Measurements from ENCODE around the gene ERICH3. TPM values are rescaled to one million over a fixed set of nuclear protein-coding genes. Genes with fewer than 3 reads are reported as not detected.

Gene ERICH3, protein sequence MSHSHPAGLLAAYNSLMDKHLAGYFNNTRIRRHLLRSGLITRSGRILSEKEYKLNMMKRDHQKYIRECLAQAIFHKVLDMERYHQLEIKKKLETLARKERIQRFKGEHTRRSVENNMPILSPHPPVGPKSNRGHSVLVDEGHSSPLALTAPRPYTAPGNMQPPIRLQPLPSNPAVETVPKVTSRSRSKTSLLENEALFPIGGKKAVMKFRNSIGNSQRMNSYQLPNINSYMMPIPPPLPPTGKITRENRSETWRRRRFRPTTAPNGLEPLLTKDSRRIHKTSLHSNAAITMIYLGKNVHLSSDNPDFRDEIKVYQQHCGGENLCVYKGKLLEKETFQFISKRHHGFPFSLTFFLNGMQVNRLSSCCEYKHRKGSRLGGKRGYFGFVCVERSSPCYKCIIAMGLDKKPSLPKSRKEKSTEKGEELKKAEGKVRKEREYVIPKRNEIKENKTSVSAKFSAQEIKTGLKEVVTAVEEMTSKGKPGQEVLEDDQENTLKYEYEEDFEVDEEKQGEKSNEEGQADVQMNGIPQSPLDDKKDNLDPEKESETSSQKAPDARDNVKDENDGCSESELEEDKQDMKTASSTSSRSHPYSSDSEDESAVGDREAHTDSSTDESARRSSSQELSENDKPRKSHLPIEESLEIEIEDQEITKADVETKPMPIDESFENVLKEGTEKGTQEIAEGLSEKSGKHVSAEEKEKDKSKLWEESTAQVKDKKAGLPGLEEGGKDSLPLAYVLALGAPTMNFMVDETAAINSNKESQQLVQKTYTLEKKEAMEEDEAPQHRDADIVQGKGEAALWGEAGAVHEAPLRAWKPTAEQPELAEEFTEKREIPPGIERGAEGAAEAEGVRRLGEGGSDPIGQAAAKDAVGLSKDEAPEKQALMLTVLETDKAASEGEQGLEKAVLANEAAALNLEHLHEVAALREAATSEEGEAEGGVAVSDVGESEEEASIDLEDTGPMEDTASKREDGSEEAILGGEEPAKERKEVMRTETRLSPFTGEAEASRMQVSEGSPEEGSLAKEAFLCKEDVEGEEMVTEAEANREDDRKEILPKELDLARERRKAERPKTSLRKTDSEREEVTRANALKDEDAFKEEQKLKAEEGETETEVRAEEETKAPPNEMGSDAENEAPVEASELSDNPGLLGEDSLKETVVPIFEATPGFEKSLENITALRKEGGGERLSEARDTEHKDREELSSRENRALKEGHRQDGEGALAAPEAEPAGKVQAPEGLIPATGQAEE (N-terminal part only)
- 0.30 TPM for polyA plus RNA-seq (2012; ENCODE audit: missing spikeins)

DNA sequence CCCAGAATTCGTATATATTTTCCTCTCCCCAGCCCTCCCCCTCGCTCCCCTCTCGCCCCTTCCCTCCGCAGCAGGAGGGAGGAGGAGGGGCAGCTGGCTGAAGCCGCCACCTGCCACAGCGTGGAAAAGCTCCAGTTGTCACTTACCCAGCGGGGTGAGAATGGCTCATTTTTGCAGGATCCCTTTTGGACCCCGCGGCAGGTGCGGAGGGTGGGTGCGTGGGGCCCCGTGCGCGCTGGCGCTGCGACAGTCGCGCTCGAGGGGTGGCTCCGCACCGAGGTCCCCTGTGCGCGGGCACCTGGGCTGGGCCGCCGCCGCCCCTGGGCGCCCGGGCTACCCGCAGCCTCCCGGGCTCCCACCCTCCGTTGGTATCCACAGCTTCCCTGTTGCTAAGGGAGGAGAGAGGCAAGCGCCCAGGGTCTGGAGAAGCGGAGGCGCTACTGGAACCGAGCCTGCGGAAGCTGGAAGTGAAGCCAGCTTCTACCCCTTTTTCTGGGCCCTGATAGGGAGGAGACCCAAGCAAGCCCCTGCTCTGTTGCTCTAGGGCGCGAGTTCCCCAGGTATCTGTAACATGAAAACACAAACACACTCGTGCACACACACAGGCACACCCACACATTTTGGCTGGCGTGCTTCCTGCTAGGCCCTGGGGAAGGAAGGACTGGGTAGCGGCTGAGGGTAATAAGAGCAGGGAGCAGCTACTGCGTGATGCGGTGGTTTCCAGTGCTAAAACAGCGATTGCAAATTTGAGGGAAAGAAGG is at the start of gene ERICH3:
TSS of gene ERICH3 (minus strand) at position 442 of the 761 bp plus-strand sequence. CDS start at position 169, 273 bp downstream.
- peak; percentile 69 for FAIRE-seq
- DNase-seq (ENCODE audit: insufficient read length) = no peak
- no peak for TF ChIP-seq POLR2AphosphoS5 (IDR thresholded peaks at IDR 0.05; ENCODE audit: low read depth, low read length)
- no peak for TF ChIP-seq TAF1 (IDR thresholded peaks at IDR 0.05; ENCODE audit: borderline replicate concordance, low read depth, low read length)
- TF ChIP-seq POLR2A (IDR thresholded peaks at IDR 0.05; ENCODE audit: low read depth, low read length) = no peak

DNA sequence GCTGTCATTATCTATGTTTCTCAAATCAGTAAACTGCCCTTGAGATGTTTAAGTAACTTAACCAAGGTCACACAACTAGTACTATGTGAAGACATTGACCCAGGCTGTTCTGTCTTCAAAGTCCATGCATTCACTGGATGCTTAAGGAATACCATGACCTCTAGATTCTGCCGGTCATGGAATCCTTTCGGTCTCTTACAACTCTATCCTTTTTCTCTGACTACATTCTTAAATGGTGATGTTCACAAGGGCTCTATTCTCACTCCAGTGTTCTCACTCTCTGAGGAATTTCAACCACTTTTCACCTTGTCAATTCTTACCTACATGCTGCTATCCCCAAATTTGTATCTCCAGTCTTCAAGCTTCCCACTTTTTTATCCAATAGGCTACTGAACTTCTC is 44.0 kb upstream of the ERICH3 start:
- no peak for FAIRE-seq
- TF ChIP-seq POLR2A (IDR thresholded peaks at IDR 0.05; ENCODE audit: low read depth, low read length) (no peak), TAF1 (IDR thresholded peaks at IDR 0.05; ENCODE audit: borderline replicate concordance, low read depth, low read length) (no peak), POLR2AphosphoS5 (IDR thresholded peaks at IDR 0.05; ENCODE audit: low read depth, low read length) (no peak)
- no peak for DNase-seq (ENCODE audit: insufficient read length)

DNA sequence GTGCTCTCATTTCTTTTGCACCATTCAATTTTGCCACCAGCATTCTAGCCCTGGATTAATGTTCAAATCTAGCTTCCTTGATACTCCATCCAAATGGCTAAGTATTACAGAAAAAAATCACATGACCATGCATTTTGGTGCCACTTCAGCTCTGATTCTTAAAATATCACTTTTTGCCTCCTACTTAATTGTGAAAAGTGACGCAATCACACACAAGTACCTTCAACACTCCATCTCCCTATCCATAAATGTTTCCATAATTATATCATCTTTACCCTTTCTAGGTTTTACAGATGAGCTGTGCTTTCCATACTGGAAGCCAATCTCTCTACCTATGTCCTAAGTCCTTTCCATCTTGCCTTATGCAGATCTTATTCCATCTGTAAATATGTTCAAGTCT is 43.2 kb upstream of the ERICH3 start:
- FAIRE-seq (no peak), DNase-seq (ENCODE audit: insufficient read length) (no peak)
- TF ChIP-seq POLR2AphosphoS5 (IDR thresholded peaks at IDR 0.05; ENCODE audit: low read depth, low read length) = no peak
- no peak for TF ChIP-seq TAF1 (IDR thresholded peaks at IDR 0.05; ENCODE audit: borderline replicate concordance, low read depth, low read length)
- no peak for TF ChIP-seq POLR2A (IDR thresholded peaks at IDR 0.05; ENCODE audit: low read depth, low read length)

DNA sequence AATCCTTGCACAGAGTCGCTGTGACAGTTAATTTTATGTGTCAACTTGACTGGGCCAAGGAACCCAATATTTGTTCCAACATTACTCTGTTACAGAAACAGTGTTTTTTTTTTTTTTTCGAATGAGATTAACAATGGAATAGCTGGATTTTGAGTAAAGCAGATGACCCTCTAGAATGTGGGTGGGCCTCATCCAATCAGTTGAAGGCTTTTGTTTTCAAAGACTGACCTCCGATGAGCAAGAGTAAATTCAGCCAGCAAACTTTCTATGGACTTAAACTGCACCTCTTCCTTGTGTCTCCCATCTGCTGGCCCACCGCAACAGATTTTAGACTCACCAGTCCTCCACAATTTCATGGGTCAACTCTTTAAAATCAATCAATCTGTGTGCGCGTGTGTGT is 42.2 kb upstream of the ERICH3 start:
- TF ChIP-seq POLR2A (IDR thresholded peaks at IDR 0.05; ENCODE audit: low read depth, low read length) (no peak), POLR2AphosphoS5 (IDR thresholded peaks at IDR 0.05; ENCODE audit: low read depth, low read length) (no peak), TAF1 (IDR thresholded peaks at IDR 0.05; ENCODE audit: borderline replicate concordance, low read depth, low read length) (no peak)
- no peak for DNase-seq (ENCODE audit: insufficient read length)
- FAIRE-seq = no peak

DNA sequence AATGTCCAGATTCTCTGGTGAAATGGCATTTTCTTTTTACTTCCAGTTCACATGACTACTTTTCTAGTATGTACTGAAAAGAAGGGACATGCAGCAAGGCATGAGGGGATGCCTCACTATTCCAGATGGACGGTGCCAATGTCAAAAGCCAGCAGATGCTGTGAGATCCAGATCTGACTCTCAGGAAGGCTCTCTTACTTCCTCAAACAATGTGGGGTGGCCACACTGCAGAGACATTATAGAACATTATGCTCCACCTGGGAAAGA is 41.6 kb upstream of the ERICH3 start:
- FAIRE-seq = peak; percentile 82
- TF ChIP-seq TAF1 (IDR thresholded peaks at IDR 0.05; ENCODE audit: borderline replicate concordance, low read depth, low read length) (no peak), POLR2AphosphoS5 (IDR thresholded peaks at IDR 0.05; ENCODE audit: low read depth, low read length) (no peak), POLR2A (IDR thresholded peaks at IDR 0.05; ENCODE audit: low read depth, low read length) (no peak)
- no peak for DNase-seq (ENCODE audit: insufficient read length)

DNA sequence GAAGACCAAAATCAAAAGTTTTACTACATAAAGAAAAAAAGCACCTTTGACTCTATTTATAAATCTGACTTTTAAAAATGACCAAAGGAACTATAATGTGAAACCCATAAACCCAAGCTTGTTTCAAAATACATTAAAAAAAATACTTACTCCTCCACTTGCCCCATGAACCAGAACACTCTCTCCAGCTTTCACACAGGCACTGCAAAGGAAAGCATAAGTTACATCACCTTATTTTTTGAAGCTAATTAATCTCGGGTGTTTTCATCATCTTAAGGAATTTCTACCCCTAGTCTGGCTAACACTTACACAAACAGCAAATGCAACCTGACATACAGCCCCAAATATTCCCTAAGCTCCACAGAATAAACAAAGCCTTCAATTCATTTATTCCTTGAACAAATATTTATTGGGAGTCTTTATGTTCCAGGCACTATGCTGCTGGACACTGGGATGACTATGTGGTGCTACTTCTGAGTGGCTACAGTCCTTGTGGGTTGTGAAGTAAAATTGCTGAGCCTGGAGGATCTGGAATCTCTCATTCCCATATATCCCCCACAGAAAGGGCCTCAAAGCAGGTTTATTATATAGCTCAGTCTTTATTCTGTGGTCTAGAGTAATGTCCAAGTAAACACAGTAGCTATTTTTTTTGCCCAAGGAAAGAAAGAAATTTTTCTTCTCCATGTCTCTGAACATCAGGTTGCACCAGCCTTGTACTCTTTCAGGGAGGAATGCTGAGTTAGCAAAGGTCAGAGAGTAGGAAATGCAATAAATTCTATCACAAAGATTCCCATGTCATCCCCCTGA is 41.0 kb upstream of the ERICH3 start:
- DNase-seq (ENCODE audit: insufficient read length) (no peak), FAIRE-seq (no peak)
- no peak for TF ChIP-seq POLR2AphosphoS5 (IDR thresholded peaks at IDR 0.05; ENCODE audit: low read depth, low read length)

DNA sequence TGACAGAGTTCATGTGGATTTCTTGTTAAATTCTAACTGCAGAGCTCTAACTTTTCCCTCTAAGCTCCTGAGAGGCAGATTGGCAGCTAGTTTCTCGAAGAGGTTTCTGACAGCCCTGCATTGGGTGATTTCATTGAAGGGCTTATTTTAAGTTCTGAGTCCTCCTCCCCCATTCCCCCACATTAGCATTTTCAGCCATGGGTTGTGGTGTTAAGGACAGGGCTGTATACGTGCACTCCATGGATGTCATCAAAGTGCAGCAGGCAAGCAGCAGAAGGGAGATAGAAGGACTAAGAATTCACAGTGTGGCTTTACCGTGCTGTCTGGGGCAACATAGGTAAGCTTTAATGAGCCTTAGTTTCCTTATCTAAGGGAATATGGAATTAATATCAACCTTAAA is 40.3 kb upstream of the ERICH3 start:
- TF ChIP-seq POLR2AphosphoS5 (IDR thresholded peaks at IDR 0.05; ENCODE audit: low read depth, low read length) (no peak), POLR2A (IDR thresholded peaks at IDR 0.05; ENCODE audit: low read depth, low read length) (no peak), TAF1 (IDR thresholded peaks at IDR 0.05; ENCODE audit: borderline replicate concordance, low read depth, low read length) (no peak)

DNA sequence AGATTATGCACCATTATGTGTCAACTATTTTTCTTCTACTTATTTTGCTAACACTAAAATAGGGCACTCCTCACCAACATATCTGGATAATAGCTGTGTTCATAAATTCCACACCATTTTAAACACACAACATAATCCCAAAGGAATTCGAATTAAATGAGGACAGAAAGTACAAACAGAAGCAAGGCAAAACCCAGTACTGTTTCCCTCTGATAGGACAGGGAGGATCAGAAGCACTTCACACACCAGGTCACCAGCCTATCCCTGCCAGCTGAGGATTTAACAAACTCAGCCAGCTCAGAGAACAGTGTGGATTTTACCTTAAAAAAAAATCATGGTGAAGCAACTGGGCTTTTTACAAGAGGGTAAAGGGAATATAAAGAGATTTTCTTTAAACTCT is 39.3 kb upstream of the ERICH3 start:
- DNase-seq (ENCODE audit: insufficient read length) (no peak), FAIRE-seq (peak; percentile 57)
- TF ChIP-seq POLR2A (IDR thresholded peaks at IDR 0.05; ENCODE audit: low read depth, low read length) (no peak), TAF1 (IDR thresholded peaks at IDR 0.05; ENCODE audit: borderline replicate concordance, low read depth, low read length) (no peak)

More for the DNA sequence above, 40.3 kb upstream of the ERICH3 start:
- DNase-seq (ENCODE audit: insufficient read length) (no peak), FAIRE-seq (no peak)

DNA sequence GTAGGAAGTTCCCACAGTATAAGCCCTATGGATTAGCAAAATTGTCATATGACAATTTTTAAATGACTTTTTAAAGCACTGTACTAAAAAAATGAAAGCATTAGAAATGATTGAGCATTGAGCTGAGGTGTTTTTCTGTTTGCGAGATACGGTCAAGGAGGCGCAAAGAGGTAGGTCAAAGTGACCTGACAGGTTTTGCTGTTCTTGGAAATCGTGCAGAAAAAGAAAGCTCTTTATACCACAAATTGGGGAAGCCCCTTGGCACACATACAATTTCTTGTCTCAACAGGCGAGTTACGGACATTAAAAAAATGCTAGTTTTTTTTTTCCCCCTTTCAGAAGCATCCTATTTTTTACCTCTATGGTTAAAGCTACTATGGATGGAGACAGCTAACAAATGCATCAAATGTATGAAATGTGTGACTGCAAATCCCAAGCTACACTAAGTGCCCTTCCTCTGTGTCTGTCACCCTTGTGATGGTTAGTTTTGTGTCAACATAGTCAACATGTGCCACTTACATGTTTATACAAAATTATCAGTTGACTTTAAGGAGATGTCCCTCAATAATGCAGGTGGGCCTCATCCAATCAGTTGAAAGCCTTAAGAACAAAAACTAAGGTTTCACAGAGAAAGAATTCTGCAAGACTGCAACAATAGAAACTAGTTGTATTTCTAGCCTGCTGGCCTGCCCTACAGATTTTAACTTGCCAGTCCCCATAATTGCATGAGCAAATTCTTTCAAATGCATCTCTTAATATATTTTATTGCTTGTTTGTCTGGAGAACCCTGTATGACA is 30.0 kb upstream of the ERICH3 start:
- FAIRE-seq = peak; percentile 38

More for the DNA sequence above, 30.0 kb upstream of the ERICH3 start:
- TF ChIP-seq POLR2AphosphoS5 (IDR thresholded peaks at IDR 0.05; ENCODE audit: low read depth, low read length) (no peak), TAF1 (IDR thresholded peaks at IDR 0.05; ENCODE audit: borderline replicate concordance, low read depth, low read length) (no peak), POLR2A (IDR thresholded peaks at IDR 0.05; ENCODE audit: low read depth, low read length) (no peak)
- no peak for DNase-seq (ENCODE audit: insufficient read length)

All from GM12892 (cell line).